HUDEP-2 (cell line): ENCODE measurements around the gene ARSK.
A peak's percentile ranks its signal among the peaks of the same experiment; 100 is the strongest.

ENCODE experiments used
- DNase-seq, 76 experiments: peaks; one replicate each; lab custom pipeline; 2025; ENCODE audit not compliant: unreplicated experiment in 76 of 76; lab: John Stamatoyannopoulos, UW

The ARSK gene

DNA sequence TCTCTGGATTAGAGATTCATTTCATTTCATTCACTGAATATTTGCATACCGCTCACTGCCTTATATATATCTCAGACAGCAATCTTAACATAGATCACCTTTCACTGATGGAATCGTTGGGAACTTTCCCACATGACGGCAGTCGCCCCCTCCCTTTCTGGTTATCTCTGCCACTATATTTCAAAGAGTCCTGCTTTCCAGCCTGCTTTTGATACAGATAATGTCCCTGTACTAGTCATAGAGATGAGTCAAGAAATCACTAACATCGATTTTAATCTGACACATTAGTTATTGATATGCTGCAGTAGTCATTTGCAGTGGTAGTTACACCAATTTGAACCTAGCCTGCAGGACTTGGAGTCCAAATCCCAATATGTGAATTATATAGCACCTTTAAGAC lies 8.5 kb downstream of the ARSK start:
- peak in 2 of 76 experiments; percentile 6 to 36 for DNase-seq

DNA sequence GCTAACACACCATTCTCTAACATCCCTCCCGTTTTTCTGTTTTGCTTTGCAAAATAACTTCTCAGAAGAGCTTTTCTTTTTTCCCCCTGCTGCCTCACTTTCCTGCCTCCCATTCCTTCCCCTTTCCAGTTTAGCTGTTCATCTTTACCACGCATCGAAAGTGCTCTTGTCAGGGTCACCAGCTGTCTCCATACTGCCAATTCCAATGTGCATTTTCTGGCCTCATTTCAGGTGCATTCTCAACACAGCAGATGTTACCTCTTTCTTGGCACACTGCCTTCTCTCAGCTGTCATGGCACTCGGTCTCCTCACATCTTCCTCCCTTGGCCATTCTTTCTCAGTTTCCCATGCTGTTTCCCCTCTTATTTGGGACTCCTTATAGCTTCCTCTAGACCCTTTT lies 9.5 kb downstream of the ARSK start:
- DNase-seq, result no peak

DNA sequence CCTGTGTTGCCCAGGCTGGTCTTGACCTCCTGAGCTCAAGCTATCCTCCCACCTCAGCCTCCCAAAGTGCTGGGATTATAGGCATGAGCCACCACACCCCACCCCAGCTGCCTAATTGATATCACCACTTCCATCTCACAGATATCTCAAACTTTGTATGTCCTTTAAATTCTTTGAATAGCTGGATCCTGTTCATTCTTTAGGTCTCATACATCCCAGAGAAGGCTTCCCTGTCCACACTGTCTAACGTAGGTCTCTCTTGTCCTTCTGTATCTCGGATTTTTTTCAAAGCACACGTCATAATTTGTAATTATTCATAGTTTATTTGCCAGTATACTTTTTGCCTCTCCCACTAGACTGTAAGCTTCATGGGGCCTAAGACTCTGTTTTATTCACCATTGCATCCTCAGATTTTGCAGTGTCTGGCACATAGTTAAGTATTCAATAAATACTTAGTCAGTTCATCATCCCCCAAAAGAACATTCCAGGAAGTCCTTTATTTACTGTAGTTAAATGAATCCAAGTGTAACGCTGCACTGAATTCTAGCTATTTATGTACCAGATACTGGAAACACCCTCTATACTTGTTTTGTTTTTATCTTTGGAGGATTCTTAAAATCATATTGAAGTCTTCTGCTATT lies 10.5 kb downstream of the ARSK start:
- no peak for DNase-seq

DNA sequence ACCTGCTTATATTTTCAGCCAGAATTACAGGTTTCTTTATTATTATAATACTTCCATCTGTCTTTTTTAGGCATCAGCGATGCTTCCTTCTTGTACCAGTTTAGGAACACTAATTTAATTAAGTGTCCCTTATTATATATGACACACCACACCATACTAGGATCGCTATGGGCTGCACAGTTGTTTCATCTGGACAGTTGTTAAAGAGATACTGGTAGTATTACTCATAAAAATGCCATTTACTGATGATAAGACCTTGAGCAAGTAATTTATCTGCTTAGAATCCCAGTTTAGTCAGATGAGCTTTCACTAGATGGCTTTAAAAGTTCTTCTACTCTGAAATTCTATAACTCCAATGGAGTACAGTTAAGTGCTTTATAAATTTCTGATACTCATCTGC lies 17.1 kb downstream of the ARSK start:
- no peak for DNase-seq

DNA sequence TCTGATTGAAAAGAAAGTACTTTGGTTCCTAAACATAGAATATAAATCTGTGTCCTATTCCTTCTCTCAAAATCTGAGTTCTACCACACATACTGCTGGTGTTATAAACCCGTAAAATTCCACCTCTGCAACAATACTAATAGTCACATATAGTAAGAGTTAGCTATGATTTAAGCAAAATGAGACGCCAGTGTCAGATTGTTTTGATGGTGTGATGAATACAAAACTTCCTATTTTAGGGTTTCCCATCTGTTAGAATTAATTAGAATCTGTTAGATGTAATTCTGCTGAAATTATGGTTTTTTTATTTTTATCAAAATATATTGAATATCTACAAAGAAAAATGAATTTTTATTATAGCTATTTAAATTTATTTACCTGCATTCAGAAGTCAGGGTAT lies 26.7 kb downstream of the ARSK start:
- no peak for DNase-seq

DNA sequence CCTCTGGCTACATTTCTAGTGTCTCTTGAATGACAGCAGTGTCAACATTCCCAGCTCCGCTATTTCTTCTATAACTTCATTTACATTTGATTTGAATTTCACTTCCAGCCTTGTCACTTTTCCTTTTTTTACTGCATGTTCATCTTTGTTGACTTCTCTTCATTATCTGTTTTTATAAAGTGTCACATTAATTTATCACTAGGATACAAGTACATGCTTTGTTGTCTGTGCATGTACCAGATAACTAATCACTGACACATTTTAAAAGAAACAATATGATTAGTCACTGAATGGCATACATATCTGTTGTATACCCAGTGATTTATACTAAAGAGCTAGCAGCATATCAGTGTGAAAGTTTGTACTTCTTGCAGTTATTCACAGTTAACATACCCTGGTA lies 29.1 kb downstream of the ARSK start:
- DNase-seq, result peak in 3 of 76 experiments; percentile 1 to 19 (median 9)

DNA sequence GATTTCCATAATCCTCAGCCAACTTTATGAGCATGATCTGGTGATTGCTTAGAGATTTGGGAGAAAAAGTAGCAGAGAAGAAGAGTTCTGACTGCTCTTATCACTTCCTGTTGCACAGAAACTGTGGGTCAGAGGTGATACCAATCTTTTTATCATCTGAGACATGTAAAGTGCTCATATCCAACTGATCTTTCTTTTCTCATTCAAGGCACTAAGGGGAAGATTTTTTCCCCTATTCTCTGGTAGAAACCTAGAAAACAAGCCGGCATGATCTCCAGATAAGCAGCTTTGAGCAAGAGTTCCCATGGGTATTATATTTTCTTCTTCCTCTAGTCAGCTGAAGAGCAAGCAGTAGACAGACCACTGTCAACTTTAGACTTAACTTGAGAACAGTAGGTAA lies 36.0 kb downstream of the ARSK start:
- peak in 1 of 76 experiments; percentile 5 for DNase-seq

DNA sequence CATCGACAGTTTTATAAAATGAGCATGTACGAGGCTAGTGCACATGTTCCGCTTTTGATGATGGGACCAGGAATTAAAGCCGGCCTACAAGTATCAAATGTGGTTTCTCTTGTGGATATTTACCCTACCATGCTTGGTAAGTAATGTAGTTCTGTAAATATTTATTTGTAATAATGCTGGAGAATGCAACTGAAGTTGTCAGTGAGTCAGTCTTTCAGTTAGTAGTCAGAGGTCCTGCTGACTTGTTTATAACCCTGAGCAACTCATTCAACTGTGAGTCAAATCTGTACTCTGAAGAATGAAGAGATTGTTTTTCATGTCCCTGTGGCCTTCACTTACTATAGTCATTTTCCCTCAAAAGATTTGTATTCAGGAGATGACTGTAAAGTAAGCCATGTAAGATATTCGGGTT lies 36.6 kb downstream of the ARSK start:
- no peak for DNase-seq

DNA sequence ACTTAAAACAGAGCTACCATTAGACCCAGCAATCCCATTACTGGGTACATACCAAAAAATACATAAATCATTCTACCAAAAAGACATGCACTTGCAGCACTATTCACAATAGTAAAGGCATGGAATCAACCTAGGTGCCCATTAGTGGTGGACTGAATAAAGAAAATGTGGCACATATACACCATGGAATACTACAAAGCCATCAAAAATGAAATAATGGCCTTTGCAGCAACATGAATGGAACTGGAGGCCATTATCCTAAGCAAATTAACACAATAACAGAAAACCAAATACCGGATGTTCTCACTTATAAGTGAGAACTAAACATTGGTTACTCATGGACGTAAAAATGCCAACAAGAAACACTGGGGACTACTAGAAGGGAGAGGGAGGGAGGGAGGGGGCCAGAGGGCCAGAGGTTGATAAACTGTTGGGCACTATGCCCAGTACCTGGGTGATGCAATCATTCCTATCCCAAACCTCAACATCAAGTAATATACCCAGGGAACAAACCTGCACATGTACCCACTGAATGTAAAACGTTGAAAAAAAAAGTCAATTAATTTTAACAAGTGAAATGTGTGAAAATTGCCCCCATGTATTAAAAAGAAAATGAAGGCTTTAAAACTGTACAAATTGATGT lies 40.5 kb downstream of the ARSK start:
- DNase-seq, result peak in 12 of 76 experiments; percentile 3 to 21 (median 6)

DNA sequence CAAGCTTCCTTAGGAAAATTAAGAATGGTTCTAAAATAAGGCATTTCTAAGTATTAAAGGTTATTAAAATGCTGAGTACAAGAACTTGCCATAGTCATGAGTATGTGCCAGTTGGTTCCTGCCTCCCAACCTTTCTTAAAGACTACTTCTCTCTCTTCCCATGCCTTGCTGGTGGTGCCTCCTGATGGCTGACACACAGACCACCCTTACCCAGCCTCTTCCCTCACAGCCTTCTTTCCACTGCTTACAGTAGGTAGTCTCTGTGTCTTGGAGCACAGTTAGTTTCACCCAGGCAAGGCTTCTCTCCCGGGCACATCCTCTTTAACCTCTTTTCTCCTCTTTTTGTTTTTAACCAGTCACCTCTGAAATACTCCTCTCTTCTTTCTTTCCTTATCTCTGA lies 44.4 kb downstream of the ARSK start:
- no peak for DNase-seq

DNA sequence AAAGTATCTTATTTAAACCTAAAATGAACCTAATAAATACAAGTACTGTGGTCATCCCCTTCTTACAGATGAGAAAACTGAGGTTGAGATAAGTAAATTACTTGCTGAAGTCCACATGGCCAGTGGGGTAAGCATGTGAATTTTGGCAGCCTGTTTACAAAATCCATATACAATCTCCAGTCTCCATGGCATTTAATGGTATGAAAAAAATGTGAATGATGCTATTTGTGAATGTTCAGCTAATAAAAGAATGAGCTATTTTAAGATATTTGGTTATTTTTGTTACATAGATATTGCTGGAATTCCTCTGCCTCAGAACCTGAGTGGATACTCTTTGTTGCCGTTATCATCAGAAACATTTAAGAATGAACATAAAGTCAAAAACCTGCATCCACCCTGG lies 45.7 kb downstream of the ARSK start:
- no peak for DNase-seq

DNA sequence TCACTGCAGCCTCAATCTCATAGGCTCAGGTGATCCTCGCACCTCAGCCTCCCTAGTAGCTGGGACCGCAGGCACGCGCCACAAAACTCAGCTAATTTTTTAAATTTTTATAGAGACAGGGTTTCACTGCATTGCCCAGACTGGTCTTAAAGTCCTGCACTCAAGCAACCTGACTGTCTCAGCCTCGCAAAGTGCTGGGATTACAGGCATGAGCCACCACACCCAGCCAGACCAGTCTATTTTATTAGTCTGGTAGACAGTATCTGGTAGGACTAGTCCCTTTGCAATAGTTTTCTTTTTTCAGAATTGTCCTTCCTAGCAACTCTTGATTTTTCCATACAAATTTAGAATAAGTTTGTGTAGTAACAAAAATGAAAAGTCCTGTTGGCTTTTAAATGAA lies 50.9 kb downstream of the ARSK start:
- no peak for DNase-seq

DNA sequence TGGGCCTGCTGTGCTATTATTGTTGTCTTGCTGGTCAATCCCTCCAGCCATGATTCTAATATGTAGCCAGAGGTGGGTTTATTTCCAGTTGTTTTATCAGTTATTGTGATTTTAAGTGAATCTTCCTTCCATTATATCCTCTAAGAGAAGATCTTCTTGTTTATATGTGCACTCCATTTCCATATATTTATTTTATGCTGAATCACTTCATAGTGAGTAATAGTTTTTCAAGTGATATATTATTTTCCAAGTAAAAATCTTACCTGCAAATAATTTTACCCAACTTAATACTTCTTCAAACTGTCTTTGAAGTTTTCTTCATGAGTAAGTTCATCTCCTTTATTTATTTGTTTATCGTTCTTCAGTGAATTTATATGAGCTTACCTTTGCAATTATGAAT lies 51.5 kb downstream of the ARSK start:
- DNase-seq, result no peak

DNA sequence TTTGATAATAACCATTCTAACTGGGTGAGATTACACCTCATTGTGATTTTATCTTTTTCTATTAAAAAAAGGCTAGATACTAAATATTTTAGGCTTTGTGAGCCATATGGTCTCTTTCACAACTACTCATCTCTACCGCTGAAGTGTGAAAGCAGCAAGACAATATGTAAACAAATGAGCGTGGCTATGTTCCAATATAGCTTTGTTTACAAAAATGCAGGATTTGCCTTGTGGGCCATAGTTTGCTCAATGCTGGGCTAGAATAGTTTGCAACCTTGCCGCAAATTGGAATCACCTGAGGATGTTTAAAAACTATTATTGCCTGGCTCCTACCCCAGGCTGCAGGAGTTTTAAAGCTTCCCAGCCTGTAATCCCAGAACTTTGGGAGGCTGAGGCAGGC lies 54.8 kb downstream of the ARSK start:
- DNase-seq, result no peak

DNA sequence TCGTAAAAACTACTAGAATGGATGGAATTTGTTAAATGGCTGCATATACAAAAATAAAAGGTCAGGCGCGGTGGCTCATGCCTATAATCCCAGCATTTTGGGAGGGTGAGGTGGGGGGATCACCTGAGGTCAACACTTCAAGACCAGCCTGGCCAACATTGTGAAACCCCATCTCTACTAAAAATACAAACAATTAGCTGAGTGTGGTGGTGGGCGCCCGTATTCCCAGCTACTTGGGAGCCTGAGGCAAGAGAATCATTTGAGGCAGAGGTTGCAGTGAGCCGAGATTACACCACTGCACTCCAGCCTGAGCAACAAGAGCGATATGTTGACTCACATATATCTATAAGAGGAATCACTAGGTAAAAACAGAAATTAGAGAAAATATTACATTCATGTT lies 55.6 kb downstream of the ARSK start:
- no peak for DNase-seq

DNA sequence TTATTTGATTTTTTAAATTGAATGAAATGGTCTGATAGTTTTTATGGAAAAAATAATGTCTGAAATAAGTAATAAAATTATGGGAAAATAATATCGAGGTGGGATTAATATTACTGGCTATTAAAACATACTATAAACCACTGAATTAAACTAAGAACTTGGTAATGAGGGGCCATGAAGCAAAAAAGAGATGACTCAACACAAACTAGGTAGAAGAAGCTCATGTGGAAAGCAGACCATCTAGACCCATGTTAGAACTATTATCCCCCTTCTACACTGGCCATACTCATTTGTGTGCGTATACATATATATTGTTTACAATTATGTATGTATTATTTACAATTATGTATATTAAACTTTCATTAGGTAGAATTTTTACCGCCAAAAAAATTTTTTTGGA lies 56.5 kb downstream of the ARSK start:
- DNase-seq, result no peak

DNA sequence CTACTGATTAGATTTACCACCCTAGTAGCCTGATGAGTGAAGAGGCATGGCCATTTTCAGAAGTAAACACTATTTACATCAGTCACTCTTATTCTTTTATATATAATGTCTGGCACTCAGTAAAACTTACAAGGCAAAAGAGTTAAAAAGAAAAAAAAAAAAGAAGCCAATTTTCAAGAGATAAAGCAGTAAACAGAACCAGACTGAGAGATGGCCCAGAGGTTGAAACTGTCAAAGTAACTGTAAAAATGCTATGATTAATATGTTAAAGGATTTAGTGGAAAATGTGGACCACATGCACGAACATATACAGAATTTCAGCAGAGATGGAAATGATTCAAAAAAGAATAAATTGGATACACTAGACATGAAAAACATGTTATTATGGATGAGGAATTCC lies 58.6 kb downstream of the ARSK start:
- DNase-seq, result no peak

DNA sequence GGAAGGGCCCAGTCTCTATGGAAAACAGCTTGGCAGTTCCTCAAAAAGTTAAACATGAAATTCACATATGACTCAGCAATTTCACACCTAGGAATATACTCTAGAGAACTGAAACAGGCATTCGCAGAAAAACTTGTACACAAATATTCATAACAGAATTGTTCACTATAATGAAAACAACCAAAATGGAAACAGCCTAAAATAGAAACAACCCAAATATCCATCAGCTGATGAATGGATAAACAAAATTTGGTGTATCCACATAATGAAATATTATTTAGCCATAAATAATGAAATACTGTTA lies 60.2 kb downstream of the ARSK start:
- no peak for DNase-seq

DNA sequence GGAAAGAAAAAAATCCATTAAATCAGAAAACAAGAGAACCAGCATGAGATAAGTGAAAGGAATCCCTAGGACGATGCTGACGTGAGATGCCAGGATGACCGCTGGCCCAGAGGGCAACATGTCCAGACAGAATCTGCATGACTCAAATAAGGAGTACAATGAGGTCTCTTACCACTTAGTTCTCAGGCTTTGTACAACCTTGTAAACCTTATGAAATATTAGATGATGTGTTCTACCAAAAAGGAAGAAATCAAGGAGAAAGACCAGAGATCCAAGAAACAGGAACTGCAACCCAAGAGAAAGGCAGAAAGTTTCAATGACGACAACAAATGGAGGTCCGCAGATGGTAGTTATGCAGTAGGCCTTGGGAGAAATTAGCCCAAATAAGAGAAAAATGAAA lies 62.2 kb downstream of the ARSK start:
- DNase-seq, result no peak

DNA sequence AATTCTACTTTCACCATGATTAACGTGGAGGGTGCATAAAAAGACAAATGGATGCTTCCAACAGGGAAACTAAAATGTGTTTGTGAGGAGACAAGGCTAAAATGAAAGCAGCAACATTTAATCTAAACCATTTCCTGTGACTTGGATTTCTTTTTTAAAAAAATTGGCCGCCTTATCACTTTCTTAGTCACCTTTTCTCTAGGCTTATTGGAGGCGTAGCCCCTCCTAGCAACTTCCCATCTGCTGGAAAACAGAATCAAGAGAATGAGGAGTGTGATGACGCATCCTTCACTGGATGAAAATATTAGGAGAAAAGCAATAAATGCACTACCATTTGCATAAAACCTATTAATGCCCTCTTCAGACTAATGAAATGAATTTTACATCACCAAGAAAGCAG lies 64.2 kb downstream of the ARSK start:
- no peak for DNase-seq

DNA sequence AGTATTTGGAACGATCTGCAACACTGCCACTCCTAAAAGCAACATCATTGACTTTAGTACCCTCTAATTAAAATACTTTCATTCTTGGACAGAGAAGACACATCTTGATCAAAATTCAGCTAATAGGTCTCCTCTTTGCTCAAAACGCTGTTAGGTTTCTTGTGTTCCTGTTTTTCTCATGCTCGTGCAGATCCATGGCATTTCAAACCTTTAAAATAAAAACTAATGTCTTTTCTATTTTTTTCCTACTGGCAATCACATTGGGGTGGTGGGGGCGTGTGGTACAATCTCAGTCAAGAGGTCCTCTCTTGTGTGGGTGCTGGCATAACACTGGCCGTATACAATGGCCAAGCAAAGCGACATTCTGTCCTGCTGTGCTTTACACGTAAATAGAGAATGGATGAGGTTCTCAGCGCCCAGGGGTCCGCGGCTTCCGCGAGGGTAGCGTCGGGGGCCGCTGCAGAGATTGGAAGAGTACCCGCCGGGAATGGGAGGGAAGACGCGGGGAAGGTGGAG lies 64.7 kb downstream of the ARSK start:
- peak in 1 of 76 experiments; percentile 10 for DNase-seq

DNA sequence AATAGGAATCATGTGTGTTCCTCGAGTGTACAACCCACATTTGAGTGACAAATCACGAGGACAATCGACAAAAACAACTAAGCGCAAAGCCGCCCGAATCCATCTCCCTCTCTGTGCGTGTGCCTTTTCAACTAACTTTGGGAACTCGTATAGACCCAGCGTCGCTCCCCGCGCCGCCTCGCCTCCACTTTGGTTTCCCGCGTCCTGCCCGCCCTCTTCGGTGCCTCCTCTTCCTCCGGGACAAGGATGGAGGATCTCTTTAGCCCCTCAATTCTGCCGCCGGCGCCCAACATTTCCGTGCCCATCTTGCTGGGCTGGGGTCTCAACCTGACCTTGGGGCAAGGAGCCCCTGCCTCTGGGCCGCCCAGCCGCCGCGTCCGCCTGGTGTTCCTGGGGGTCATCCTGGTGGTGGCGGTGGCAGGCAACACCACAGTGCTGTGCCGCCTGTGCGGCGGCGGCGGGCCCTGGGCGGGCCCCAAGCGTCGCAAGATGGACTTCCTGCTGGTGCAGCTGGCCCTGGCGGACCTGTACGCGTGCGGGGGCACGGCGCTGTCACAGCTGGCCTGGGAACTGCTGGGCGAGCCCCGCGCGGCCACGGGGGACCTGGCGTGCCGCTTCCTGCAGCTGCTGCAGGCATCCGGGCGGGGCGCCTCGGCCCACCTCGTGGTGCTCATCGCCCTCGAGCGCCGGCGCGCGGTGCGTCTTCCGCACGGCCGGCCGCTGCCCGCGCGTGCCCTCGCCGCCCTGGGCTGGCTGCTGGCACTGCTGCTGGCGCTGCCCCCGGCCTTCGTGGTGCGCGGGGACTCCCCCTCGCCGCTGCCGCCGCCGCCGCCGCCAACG lies 65.3 kb downstream of the ARSK start, which contains the start of gene GPR150:
GPR150 (plus strand) TSS at position 58 of the 840 bp plus-strand sequence; CDS start at position 247, 189 bp downstream.
- DNase-seq, result peak in 65 of 76 experiments; percentile 9 to 73 (median 50)
